COLO829 (cell line): Measurements from ENCODE around the gene BRF1.

ENCODE experiments used
- DNase-seq: peaks from one replicate; pipeline ENCODE4 v3.0.0; 2012; ENCODE audit warnings: low spot score

The BRF1 gene

GRCh38 chr14:105209091-105209490 is 91.7 kb downstream of the BRF1 start:
- DNase-seq: no peak

DNA sequence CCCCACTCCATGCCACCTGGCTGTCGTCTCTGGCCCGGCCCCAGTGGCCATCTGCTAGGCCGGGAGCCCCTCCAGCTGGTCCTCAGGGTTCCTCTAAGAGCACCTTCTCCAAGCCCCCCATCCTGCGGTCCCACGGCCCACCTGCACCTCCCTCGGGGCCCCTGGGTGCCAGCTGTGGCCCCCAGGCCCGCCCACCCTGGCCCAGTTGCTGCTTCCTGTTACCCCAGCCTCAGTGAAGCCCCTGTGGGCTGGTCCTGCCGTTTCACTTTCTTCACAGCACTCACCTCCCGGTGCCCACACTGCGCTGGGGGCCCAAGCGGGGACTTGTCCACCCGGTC is 92.1 kb downstream of the BRF1 start:
- no peak for DNase-seq

DNA sequence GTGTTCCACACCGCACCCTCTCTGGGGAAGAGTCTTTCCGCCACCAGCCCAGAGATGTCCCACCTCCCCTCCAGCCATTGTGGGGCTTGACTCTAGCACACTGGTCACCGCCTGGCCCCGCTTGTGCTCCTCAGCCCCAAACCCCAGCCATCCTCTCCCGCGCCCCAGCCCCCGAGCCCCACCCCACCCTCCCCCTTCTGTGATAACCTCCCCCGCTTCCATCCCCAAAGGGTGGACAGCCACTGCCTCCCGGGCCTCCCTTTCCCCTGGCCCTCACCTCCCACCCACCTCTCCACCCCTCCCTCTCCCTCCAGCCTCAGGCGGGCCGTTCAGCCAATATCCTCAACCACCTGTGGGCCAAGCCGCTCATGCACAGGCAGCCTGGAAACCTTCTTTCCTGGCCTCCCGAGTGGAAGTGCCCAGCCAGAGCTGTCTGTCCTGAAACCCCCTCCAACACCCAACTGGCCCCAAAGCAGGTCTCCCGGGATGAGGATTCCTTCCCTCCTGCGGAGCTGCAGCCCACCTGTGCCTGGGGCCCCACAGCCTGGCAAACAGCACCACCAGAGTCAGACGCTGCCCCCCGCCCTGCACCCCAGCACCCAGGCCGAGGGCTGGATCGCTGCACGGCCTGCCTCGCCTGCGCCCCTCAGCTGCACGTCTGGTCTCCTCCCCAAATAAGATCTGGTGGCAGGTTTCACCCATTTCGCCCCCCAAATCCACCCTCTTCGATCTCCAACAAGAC is 92.6 kb downstream of the BRF1 start:
- DNase-seq: no peak

DNA sequence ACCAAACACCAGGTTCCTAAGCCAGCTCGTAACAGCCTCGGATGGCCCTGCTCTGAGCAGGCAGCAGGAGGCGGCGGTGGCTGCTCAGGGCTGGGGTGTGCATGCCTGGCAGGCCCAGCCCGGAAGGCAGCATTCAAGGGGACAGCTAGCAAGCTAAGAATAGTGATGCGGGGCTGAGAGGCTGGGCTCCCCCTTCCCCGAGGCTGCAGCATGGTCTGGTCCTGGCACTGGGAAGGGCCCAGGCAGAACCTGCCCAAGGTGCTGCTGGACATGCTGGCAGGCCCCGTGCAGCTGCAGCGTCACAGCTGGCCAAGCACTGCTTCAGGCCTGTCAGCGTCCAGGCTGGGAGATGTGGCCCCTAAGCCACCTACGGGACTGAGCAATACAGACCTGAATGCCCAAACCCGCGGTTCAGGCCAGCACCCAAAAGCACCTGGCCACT is 93.3 kb downstream of the BRF1 start:
- DNase-seq: no peak

DNA sequence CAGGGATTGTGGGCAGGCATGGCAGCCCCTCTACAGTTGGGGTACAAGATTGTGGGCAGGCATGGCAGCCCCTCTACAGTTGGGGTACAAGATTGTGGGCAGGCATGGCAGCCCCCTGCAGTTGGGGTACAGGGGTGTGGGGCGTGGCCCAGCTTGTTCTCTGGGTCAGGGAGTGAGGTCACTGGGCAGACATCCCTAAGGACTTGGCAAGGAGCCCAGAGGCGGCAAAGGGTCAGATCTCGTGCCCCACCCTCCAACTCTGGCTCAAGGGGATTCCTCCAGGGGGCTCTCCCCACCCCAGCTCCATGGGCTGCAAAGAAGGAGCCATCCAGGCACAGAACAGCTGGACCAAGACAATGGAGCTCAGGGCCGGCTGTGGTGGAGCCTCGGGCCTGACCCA is 93.9 kb downstream of the BRF1 start:
- DNase-seq: no peak

DNA sequence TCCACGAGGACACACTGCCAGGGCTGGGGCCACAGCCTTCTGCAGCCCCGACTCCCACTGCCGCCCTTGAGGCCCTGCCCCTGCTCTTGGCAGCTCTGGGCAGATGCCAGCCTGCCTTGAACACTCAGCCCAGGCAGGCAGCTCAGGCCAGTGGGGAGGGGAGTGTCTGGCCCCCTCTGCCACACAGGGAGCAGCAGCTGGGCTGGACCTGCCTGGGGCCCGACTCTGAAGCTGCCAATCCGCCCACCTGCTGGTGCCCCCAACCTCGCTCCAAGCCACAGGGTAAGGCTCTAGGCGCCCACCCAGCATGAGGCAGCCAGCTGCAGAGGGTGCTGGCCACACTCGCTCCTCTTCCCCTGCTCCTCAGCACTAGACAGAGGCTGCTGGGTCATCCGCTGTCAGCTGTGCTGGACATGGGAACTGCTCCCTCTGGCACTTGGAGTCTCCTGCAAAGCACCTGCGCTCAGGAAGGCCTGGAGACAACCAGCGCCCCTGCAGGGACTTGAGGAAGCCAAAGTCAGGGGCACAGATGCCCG is 95.1 kb downstream of the BRF1 start:
- no peak for DNase-seq

DNA sequence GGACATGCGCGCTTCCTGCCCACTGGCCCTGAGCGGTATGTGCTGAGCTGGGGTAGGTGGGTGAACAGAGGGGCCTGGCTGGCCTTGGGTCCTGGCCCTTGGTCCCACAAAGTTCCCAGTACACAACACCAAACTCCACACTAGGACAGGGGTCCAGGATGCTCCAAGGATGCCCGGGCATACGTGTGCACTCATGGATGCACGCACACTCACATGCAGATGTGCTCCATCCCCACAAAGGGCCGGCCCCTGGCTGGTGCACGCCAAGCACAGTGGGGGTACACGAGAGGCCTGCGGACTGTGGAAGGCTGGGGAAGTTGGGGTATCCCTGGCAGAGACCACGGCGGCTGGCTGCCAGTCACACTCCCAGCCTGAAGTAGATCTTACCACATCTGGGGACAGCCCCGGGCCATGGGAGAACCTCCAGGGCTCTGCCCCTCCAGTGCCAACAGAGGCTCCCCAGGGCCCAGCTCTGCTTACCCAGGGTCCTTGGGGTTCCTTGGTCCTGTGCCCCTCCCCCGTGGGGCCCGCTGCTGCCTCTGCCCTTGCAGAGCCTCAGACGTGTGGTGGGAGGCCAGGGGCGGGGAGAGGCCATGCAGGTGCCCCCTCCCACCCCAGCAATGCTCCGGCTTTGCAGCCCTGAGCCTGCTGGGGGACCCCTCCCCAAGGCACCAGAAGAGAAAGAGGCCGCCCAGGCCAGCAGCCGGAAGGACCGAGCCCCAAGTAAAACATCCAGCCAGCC is 95.7 kb downstream of the BRF1 start:
- no peak for DNase-seq

- no peak for DNase-seq
Measured at GRCh38 chr14:105204206-105204930, 96.4 kb downstream of the BRF1 start.

DNA sequence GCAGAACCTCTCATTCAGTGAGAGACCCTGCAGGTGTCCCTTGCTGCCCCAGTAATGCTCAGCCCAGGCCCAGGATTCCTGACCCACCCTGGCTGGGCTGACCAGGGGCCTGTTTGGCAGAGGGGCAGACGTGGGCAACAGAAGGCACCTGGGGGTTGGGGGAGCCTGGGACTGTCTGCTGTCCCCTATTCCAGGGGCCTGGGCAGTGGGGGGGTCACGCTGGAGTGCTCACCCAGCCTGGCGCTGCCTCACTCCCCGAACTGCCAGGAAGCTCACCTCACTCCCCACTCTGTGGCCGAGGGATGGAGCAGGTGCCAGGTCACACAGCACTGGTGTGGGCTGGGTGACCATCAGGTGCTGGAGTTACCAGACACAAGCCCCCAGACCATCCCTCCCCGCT is 97.1 kb downstream of the BRF1 start:
- no peak for DNase-seq

GRCh38 chr14:105203057-105203531 is 97.7 kb downstream of the BRF1 start:
- DNase-seq: peak; percentile 56

- no peak for DNase-seq
Measured at GRCh38 chr14:105201925-105202513, 98.8 kb downstream of the BRF1 start.

DNA sequence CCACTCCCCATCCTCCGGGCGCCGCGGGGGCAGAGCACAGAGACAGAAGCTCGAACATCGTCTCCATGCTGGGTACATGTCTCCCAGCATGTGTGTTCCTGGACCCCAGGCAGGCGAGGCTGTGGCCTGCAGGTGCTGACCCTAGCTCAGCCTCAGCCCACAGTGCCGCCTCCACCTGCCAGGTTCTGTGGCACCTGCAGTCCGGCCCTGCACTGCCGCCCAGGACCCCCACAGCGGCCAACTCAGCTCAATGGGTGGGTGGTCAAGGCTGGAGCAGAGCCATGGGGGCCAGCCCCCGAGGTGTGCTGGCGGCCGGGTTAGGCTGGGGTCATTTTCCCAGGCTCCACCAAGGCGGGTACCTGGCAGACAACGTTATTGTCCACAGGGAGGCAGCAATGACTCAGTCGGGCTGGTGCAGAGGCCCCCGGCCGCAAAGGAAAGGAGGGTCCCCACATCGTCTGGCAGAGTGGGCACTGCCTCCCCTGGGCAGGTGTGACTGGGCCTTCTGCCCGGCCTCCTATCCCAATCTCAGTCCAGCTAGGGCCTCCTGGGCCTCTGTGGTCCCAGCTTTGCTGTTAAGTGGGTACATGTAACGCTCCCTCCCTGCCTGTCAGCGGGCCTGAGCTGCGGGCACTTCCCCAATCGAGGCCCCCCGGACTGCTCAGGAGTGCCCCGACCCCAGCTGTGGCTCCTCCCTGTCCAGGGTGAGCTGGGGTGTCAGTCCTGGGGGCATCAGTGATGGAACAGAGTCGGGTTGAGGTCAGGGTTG is 99.5 kb downstream of the BRF1 start:
- no peak for DNase-seq

DNA sequence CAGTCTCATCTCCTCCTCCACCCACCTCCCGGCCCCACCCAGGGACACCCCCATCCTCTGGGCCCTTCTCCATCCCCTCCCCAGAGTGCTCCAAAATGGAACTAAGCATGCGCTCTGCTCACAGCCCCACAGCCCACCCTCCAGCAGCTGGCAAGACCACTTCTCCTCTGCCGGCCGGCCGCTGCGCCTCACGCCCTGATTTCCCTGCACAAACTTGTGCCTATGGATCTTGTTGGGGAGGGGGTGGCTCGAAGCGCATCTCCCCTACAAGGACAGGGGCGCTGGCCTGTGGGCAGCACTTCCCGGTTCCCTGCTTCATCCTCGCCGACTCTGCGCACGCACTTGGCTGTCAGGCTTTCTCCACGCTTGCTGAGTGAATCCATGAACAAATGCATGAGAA is 100.2 kb downstream of the BRF1 start:
- no peak for DNase-seq

GRCh38 chr14:105200074-105200473 is 100.7 kb downstream of the BRF1 start:
- no peak for DNase-seq

DNA sequence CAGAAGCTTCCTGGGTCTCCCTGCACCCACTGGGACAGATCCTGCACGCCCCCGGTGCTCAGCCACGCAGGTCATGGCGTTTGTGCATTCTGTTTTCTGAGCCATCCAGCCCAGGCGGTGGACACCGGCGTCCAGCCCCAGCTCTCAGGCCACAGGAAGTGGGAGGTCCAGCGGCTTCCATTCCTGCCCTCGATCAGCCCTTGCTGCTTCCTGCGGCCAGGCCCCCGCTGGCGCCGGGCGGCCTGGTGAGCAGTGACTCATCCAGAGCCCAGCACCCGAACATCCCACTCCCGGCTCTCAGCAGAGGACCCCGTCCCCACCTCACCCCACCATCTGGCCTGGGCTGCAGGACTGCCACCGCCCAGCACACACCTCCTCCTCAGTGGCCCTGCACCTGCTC is 101.7 kb downstream of the BRF1 start:
- DNase-seq: peak; percentile 45

- DNase-seq: no peak
Measured at GRCh38 chr14:105198588-105198987, 102.2 kb downstream of the BRF1 start.

DNA sequence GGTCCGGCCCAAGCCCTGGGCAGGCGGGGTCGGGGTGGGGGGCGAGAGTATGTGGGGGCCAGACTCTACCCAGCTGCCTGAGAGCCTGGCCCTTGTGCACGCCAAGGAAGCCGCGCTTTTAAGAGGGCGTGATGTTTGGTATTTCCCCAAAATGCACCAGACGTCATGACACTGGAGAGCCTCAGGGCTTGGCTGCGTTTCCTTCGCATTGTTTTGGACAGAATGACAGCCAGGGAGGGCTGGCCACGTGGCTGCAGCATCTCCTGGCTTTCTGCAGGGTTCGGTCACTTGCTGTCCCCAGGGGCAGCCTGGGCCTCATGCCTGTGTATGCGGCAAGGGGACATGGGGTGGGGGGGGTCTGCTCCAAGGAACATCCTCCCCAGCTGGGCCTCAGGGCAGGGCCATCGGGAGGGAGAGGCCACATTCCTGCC is 103.6 kb downstream of the BRF1 start:
- no peak for DNase-seq

- no peak for DNase-seq
Measured at GRCh38 chr14:105196265-105196960, 104.4 kb downstream of the BRF1 start.

DNA sequence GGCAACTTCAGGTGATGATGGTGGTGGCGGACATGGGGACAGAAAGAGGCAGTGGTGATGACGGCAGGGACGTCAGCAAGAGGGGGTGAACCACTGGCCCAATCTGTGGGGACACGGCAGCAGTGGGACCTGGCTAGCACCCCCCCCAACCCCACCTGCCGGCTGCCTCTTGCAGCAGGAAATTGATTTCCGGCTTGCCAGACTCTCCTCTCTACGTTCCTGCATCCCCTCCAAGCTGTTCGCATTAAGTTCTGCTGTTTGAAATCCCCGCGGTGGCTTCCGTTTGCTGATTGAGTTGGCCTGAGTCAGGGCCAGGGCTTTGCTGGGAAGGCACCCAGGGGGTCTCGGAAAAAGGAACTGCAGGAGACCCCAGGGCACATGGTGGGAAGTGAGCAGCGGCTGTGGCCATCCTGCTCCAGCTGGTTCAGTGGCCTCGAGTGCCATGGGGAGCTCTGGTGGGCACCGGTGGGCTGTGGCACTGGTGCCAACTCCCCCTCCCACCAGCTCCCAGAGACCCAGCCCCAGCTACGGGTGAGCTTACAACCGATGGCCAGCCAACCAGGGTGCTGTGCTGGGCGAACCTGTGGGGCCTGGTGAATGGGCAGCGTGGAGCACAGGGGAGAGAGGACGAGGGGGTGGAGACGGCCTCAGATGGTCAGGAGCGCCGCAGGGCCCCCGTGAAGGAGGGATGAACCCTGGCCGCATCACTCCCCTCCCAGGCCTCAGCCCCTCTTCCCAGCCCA is 105.1 kb downstream of the BRF1 start:
- DNase-seq: no peak

GRCh38 chr14:105195051-105195450 is 105.8 kb downstream of the BRF1 start:
- DNase-seq: no peak
